ENCODE data around the gene OR51I1.

OR51I1 gene

GRCh38 chr11:5441414-5441813 lies at the start of gene OR51I1:
Gene OR51I1 (minus strand): TSS chr11:5441514. CDS start chr11:5441514, 0 bp downstream.
- no peak within 1 kb of the TSS for H3K4me3 ChIP-seq (ENCODE audit: low read depth, low read length)

- no peak overlapping the region for H3K4me3 ChIP-seq (ENCODE audit: low read depth, low read length)
Measured at GRCh38 chr11:5489576-5490357, 48.5 kb upstream of the OR51I1 start.

GRCh38 chr11:5488798-5489399 lies 47.6 kb upstream of the OR51I1 start:
- H3K4me3 ChIP-seq (ENCODE audit: low read depth, low read length): no peak overlapping the region

- H3K4me3 ChIP-seq (ENCODE audit: low read depth, low read length): no peak within 1 kb of the TSS
Measured at GRCh38 chr11:5488385-5488784, 47.1 kb upstream of the OR51I1 start, which contains the start of gene OR52D1. Gene OR52D1 (plus strand): TSS chr11:5488685. CDS start chr11:5488707, 22 bp downstream.

- no peak overlapping the region for H3K4me3 ChIP-seq (ENCODE audit: low read depth, low read length)
Measured at GRCh38 chr11:5486421-5486820, 45.1 kb upstream of the OR51I1 start.

GRCh38 chr11:5486003-5486402 lies 44.7 kb upstream of the OR51I1 start:
- H3K4me3 ChIP-seq (ENCODE audit: low read depth, low read length): no peak overlapping the region

GRCh38 chr11:5476186-5476819 lies 35.0 kb upstream of the OR51I1 start:
- H3K4me3 ChIP-seq (ENCODE audit: low read depth, low read length): no peak overlapping the region

GRCh38 chr11:5473921-5474320 lies 32.6 kb upstream of the OR51I1 start:
- H3K4me3 ChIP-seq (ENCODE audit: low read depth, low read length): no peak overlapping the region

- H3K4me3 ChIP-seq (ENCODE audit: low read depth, low read length): no peak overlapping the region
Measured at GRCh38 chr11:5467527-5467926, 26.2 kb upstream of the OR51I1 start.

- H3K4me3 ChIP-seq (ENCODE audit: low read depth, low read length): no peak overlapping the region
Measured at GRCh38 chr11:5460983-5461621, 19.8 kb upstream of the OR51I1 start.

- no peak overlapping the region for H3K4me3 ChIP-seq (ENCODE audit: low read depth, low read length)
Measured at GRCh38 chr11:5449432-5449831, 8.1 kb upstream of the OR51I1 start.

- H3K4me3 ChIP-seq (ENCODE audit: low read depth, low read length): no peak within 1 kb of the TSS
Measured at GRCh38 chr11:5449023-5449422, 7.7 kb upstream of the OR51I1 start, which contains the start of gene OR51I2. Gene OR51I2 (plus strand): TSS chr11:5449323. CDS start chr11:5453489, 4,166 bp downstream.

GRCh38 chr11:5443835-5444393 lies 2.6 kb upstream of the OR51I1 start:
- no peak overlapping the region for H3K4me3 ChIP-seq (ENCODE audit: low read depth, low read length)

GRCh38 chr11:5423131-5423530 lies 18.2 kb downstream of the OR51I1 start:
- no peak overlapping the region for H3K4me3 ChIP-seq (ENCODE audit: low read depth, low read length)

- H3K4me3 ChIP-seq (ENCODE audit: low read depth, low read length): no peak within 1 kb of the TSS
Measured at GRCh38 chr11:5421811-5422210, 19.5 kb downstream of the OR51I1 start, which contains the start of gene OR51Q1. Gene OR51Q1 (plus strand): TSS chr11:5422111. CDS start chr11:5422201, 90 bp downstream.

- H3K4me3 ChIP-seq (ENCODE audit: low read depth, low read length): no peak overlapping the region
Measured at GRCh38 chr11:5420993-5421392, 20.3 kb downstream of the OR51I1 start.

GRCh38 chr11:5405173-5405572 lies 36.1 kb downstream of the OR51I1 start:
- no peak overlapping the region for H3K4me3 ChIP-seq (ENCODE audit: low read depth, low read length)

GRCh38 chr11:5398936-5399335 lies 42.4 kb downstream of the OR51I1 start:
- H3K4me3 ChIP-seq (ENCODE audit: low read depth, low read length): no peak overlapping the region

- H3K4me3 ChIP-seq (ENCODE audit: low read depth, low read length): no peak overlapping the region
Measured at GRCh38 chr11:5394091-5394490, 47.2 kb downstream of the OR51I1 start.

All from iPS-11a (cell line).